HG02885 (cell line): ENCODE data around the gene SRSF9.
"Not testable (repeated sequence)": the region's sequence is repeated elsewhere in the genome, so short reads cannot be mapped to it uniquely, and the experiment has no call there.

ENCODE experiments used
- ATAC-seq: cut with Tn5 transposase; IDR thresholded peaks from one replicate; pipeline ENCODE4 v1.9.1; 2021; ENCODE audit warnings: mild to moderate bottlenecking; ENCODE audit not compliant: unreplicated experiment, poor library complexity

Gene SRSF9, protein sequence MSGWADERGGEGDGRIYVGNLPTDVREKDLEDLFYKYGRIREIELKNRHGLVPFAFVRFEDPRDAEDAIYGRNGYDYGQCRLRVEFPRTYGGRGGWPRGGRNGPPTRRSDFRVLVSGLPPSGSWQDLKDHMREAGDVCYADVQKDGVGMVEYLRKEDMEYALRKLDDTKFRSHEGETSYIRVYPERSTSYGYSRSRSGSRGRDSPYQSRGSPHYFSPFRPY

DNA sequence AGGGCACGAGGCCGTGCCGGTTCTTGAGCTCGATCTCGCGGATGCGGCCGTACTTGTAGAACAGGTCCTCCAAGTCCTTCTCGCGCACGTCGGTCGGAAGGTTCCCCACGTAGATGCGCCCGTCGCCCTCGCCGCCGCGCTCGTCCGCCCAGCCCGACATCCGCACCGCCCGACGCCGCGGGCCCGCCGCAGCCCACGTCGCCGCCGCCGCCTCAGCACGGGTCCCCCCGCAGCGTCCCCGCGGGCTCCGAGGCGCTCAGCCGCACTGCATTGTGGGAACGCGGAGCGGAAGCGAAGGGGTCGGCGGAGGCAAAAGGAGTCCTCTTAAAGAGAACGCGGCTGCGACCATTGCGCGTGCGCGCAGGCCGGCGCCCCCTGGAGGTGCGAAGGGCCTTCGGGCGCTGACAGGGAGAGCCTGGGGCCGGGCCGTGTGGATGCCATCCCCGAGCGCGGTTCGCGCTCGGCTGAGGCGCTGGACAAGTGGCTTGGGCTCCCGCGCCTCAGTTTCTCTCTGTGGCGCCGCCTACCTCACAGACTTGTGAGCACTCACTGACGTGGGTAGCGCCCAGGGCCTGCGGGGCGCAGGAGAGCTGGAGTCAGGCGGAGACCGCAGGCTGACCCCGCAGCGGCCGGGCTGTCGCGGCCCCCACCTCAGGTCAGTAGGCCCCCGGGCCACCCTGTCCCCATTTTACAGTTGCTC, at the start of gene SRSF9:
Gene SRSF9, minus strand, starts transcription at position 299 of the 700 bp plus-strand sequence. Its CDS starts 139 bp downstream, at position 160.
- ATAC-seq, result peak; percentile 88

DNA sequence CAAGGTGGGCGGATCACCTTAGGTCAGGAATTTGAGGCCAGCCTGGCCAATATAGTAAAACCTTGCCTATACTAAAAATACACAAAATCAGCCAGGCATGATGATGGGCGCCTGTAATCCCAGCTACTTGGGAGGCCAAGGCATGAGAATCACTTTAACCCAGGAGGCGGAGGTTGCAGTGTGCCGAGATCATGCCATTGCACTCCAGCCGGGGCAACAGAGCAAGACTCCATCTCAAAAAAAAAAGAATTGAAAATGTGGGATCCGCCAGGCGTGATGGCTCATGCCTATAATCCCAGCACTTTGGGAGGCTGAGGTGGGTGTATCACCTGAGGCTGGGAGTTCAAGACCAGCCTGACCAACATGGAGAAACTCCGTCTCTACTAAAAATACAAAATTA, 49.8 kb upstream of the SRSF9 start:
- ATAC-seq, result not testable (repeated sequence)

DNA sequence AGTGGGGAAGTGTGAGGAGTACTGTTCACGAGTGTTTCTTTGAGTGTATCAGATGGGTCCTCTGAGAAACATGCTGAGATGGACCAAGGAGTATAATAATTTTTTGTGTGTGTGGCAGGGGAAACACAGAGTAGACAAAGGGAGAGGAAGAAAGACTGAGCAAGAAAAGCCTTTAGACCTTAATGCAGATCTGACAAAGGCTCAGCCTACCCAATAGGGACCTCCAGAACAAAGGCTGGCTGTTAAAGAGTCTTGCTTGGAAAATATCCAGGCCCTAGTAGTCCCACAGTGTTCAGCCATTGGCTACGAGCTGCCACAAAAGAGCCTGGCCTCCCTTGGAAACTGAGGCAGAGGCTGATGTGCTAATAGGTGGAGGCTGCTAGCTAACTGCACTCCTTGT, 45.9 kb upstream of the SRSF9 start:
- ATAC-seq, result no peak

DNA sequence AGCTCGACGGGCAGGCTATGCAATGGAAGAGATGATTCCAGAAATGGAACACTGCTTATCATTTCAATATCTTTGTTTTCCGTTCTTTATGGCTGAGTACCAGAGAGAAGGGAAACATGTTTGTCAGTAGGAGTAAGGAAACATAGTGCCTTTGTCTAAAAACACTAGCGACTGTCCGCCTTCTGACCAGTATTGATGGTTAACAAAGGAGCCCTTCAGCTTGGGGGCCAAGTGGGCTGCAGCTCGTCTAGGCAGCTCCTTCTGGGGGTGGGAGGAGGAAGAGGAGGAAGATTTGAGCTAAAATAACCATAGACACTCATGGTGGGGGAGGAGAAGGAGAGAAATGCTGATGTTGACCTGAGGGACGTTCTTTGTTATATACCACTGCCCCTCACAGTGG, 44.5 kb upstream of the SRSF9 start:
- ATAC-seq, result no peak

DNA sequence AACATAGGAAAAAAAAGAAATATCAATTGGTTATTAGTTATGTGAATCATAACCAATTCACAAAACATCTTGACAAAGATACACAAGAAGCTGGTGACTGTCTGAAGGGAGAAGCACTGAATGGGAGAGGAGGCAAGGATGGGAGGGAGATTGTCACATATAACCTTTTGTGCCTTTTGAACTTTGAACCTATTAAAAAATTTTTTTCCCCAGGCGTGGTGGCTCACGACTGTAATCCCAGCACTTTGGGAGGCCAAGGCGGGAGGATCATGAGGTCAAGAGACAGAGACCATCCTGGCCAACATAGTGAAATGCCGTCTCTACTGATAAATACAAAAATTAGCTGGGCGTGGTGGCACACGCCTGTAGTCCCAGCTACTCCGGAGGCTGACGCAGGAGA, 39.0 kb upstream of the SRSF9 start:
- ATAC-seq, result no peak

DNA sequence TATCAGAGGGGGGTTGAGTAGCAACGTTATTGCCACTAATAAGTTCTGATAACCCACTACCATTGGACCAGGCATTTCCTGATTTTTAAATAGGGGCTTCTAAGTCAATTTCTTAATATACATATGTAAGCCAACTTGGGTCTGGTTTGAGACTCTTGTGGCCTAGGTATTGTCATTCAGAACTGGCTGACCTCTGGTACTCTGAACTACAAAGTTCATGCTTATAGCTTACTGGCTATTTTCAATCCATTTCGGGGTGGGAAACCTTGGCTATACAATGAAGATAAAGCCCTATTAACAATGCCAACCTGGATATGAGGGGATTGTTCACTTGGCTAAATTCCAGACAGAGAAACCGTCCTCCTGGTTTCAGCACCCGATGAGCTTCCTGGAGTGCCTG, 35.0 kb upstream of the SRSF9 start:
- no peak for ATAC-seq

DNA sequence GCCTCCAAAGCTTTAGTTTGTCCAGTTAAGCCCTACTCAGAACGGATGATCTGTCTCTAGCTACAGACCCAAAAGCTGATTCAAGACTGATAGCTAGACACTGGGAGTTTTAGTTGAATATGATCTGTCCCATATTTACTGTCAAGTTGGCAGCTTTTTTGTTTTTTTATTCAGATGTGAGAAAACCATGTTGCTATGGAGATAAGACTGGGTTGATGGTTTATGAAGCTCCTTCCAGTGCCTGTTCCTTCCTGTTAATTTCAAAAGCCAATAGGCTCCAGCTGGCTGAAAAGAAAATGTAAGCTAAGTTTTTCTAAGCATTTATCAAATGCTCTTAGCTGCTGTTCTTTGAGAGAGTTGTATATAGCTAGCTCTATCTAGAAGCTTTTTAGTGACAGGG, 31.0 kb upstream of the SRSF9 start:
- no peak for ATAC-seq

DNA sequence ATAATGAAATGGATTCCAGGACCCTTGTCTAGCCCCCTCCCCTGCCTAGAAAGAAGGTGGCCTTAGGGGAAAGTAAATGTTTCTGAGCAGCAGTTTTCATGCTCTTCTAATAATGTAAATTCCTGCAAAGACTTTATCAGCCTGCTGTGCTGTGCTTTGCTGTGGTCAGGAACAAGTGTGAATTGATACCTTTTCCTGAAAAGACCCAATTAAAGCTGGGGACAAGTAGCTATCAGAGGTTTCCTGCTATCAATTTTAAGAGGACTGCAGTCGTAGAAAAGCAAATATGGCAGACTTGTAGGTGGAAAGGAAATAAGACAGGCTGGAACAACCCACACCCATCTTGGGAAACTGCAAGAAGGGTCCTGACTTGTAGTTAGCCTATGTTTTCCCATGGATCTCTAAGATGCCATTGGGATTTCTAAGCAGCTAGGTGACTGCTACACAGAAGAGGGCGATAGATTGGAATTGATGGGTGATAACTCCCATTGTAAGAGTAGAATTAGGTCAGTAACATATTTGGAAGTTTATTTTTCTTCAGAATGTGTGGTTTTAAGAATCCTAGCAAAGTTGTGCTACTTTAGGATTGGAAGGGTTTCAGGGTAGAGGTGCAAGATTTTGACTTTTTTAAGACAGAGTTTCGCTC, 29.4 kb upstream of the SRSF9 start:
- ATAC-seq, result no peak

DNA sequence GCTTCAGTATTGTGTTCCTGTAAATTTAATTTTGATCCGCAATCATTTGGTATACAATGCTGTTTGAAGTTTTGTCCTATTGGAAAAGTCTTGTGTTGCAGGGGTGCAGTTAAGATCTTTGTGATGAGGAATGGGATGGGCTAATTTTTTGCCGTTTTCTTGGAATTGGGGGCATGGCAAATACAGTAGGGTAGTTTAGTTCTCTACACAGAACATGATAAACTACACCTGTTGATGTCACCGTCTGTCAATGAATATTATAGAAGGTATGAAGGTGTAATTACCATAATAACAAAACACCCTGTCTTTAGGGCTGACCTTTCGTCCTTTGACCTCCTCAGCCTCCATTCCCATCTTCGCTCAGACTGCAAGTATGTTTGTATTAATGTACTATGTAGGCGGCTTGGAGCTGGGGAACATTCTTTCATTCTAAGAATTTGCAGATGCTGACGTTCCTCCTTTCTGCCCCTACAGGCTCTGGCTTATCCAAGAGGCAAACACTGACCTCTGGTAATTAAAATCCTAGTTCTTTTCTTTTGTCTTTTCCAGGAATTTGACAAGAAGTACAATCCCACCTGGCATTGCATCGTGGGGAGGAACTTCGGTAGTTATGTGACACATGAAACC, 28.1 kb upstream of the SRSF9 start:
- ATAC-seq, result no peak

DNA sequence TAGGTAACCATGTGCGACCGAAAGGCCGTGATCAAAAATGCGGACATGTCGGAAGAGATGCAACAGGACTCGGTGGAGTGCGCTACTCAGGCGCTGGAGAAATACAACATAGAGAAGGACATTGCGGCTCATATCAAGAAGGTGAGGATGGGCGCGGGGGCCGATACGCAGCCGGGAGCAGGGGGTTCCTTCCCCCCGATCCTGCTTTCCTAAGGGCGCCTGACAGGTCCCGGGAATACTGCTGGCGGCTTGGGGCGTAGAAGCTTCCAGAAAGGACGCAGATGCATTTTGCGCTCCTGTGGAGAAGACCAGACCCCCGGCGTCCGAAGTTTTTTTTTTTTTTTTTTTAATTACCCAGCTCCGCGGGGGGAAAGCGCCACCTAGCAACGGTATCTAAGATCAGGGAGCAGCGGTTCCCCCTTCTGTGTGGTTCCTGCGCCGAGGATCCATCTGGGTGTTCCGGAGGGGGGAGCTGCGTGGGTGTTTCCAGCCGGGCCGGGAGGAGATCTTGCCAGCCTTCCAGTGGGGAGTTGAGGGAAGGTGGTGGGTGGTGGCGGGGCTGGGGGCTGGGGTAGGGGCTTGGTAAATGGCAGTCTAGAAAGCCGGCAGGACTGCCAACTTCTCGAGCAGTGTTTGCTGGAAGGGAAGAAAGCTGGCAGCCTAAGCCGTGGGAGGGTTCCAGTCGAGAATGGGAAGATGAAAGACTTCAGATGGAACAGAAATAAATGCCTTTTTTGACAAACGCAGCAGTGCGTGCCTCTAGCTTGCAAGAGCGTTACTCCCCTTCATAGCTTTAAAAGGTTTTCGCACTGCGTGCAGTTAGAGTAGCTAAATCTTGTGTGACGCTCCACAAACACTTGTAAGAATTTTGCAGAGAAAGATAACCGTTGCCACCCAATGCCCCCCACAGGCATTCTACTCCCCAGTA, 27.1 kb upstream of the SRSF9 start:
- peak; percentile 15 for ATAC-seq

DNA sequence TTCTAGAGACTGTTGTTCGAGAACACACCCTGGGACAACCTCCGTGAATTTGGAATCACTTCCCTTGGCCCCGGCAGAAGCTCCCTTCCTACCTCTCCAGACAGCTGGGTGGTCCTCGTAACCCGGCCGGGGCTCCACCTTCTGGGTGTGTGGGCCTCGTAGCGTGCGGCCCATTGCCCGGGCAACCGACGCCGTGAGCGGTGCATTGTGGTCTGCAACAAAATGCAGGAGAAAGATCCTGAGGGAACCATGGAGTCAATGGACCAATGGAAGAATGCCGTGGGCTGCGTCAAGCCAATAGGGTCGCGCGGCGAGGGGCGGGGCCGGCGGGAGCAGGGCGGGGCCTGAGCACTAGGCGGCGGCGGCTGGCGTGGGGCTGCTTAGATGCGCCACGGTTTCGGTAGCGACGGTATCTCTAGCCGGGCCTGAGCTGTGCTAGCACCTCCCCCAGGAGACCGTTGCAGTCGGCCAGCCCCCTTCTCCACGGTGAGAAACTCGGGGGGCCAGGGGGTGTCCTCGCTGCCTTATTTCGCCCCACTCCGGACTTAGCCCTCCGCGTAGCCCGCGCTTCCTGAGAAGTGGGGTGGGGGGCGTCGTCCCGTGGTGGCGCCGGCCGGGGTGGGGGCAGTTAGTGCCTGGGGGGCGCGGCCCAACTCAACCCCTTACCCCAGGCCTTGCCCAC, 26.3 kb upstream of the SRSF9 start, which contains the start of gene DYNLL1:
Gene DYNLL1, plus strand, starts transcription at position 383 of the 682 bp plus-strand sequence. CDS start 309 bp downstream, outside the sequence.
- ATAC-seq, result peak; percentile 97

DNA sequence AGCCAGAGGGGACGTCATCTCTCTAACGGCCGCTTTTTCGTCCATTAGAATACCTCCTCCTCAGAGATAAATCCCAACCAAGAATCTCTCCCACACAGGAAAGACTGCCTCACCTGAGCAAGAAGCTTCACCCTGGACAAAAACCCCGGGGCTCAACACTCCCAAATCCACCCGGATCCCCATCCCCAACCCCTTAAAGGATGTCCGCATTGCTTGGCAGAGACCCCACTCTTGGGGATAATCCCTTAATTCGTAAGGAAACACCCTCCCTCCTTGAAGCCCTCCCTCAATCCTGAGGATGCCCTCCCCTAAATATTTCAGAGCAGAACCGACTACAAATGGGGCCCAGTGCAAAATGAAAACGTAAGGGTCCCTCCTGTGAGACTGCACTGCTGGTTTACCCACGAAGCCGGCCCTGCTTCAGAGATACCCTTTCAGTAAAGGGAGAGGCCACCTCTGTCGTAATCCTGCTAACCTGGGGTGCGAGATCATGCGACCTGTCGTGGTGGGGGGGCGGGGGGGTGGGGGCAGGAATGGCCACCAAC, 25.7 kb upstream of the SRSF9 start:
- ATAC-seq, result no peak

DNA sequence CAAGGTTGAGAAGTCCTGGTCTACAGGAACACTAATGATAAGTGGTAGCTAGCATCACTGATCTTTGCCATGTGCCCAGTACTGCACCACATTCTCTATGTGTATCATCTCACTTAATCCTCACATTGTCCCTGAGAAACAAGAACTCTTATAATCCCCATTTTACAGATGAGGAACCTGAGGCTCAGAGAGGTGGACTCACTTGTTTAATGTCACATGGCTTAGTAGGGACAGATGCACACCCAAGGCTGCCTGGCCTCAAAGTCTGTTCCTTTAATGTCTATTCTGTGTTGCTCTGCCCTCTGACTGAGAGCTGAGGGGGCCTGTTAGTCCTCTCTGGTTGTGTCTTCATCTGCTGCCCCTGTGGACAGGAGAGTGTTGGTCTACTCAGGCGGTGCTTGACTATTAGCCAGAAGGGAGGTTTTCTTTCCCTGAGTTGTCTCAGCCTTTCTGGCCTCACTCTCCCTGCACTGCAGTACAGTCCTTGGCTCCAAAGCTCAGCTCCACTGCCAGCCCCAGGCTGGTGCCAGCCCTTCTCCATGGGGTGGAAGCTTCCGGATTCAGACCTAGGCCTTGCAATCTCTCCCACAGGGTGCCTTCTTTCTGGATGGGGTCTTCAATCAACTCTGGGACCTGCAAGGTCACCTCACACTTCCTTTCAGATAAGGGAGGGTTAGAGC, 21.4 kb upstream of the SRSF9 start:
- no peak for ATAC-seq

DNA sequence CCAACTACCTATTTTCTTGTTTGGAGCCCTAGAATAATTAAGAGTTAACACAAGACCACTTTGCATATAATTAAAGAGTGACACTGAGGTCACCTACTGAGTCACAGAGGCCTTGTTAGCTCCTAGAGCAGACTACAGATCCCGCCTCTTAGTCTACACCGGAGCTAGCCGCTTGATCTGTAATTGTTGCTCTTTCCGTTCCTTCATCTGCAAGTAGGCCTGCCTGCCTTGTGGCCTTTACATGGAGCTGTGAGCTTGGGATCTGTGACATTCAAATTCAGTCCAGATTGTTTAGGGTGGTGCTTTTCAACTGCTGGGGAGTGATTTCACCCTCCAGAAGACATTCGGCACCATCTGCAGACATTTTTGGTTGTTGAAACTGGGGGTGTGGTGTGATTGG, 20.8 kb upstream of the SRSF9 start:
- no peak for ATAC-seq

DNA sequence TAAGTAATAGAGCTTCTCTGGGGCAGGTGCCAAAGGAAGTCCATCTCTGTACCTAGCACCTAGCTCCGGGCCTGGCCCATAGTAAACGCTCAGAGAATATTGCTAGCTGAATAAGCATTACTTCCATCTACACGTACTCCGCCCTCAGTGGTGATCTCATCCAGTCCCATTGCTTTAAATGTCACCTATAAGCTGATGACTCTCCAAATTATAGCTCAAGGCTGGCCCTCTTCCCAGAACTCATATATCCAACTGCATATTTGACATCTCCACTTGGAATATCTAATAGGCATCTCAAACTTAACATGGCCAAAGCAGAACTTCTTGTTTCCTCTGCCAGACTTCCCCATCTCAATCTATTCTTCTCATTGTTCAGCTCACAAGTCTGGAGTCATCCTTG, 19.5 kb upstream of the SRSF9 start:
- ATAC-seq, result no peak

DNA sequence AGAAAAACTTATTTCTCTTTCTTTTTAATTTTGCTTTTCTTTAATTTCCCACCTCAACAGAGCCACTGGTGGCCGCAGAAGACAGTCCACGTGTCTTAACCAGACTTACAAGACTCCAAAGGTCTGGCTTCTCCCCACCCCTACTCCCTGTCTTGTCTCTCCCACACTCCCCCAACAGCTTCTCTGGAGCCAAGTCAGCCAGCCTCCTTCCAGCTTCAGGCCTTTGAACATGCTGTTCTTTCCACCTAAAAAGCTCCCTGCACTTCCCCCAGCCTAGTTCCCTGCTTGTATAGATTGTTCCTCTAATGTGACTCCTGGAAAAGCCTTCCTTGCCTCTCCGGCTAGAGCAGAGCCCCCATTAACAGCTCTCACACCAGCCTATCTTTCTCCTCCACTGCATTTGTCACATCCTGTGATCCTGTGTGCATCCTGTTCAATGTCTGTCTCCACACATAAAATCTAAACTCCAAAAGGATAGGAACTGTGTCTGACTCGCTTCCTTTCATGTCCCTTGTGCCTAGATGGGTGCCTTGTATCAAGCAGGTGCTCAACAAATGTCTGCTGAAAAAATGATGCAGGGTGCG, 18.6 kb upstream of the SRSF9 start:
- ATAC-seq, result no peak

DNA sequence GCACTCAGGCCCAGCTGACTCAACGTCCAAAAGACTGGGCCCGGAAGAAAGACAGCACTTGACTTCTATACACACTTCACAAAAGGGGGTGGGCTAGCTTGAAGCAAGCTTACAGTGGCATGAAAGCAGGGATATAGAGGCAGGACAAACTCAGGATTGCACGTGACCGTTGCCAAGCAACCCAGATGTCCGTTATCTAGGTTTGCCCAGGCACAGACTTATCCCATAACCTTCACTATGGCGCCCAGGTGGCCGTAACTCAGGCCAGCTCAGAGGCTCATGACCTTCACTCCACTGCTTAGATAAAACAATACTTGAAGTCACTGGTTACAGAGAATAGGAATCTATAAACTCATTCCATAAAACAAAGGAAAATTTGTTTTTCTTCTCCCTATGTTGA, 18.0 kb upstream of the SRSF9 start:
- not testable (repeated sequence) for ATAC-seq
